DMS 273 (cell line): ENCODE data around the gene ICE2.

Experiments used
- DNase-seq: peaks from one replicate; lab custom pipeline; 2025; ENCODE audit not compliant: unreplicated experiment; lab: John Stamatoyannopoulos, UW

ICE2 gene

GRCh38 chr15:60478566-60479360 is at the start of gene ICE2:
Gene ICE2, minus strand, starts transcription at chr15:60479142. Its CDS starts 1,165 bp downstream, at chr15:60477977.
- DNase-seq: peak; percentile 96

GRCh38 chr15:60528530-60528929 is 49.6 kb upstream of the ICE2 start:
- no peak for DNase-seq

GRCh38 chr15:60527456-60527855 is 48.5 kb upstream of the ICE2 start:
- DNase-seq: no peak

- DNase-seq: peak; percentile 10
Measured at GRCh38 chr15:60526127-60526616, 47.2 kb upstream of the ICE2 start.

- no peak for DNase-seq
Measured at GRCh38 chr15:60525341-60526039, 46.5 kb upstream of the ICE2 start.

GRCh38 chr15:60523056-60523455 is 44.1 kb upstream of the ICE2 start:
- no peak for DNase-seq

GRCh38 chr15:60520825-60521368 is 42.0 kb upstream of the ICE2 start:
- DNase-seq: peak; percentile 72

GRCh38 chr15:60520013-60520824 is 41.3 kb upstream of the ICE2 start:
- no peak for DNase-seq

- no peak for DNase-seq
Measured at GRCh38 chr15:60519218-60519617, 40.3 kb upstream of the ICE2 start.

- no peak for DNase-seq
Measured at GRCh38 chr15:60518511-60518910, 39.6 kb upstream of the ICE2 start.

- no peak for DNase-seq
Measured at GRCh38 chr15:60514261-60514881, 35.4 kb upstream of the ICE2 start.

- no peak for DNase-seq
Measured at GRCh38 chr15:60513676-60514075, 34.7 kb upstream of the ICE2 start.

GRCh38 chr15:60512937-60513336 is 34.0 kb upstream of the ICE2 start:
- DNase-seq: no peak

- peak; percentile 8 for DNase-seq
Measured at GRCh38 chr15:60511351-60512031, 32.5 kb upstream of the ICE2 start.

- DNase-seq: no peak
Measured at GRCh38 chr15:60510006-60510405, 31.1 kb upstream of the ICE2 start.

- no peak for DNase-seq
Measured at GRCh38 chr15:60509470-60509869, 30.5 kb upstream of the ICE2 start.

- no peak for DNase-seq
Measured at GRCh38 chr15:60508442-60508841, 29.5 kb upstream of the ICE2 start.

- DNase-seq: peak; percentile 50
Measured at GRCh38 chr15:60507596-60508424, 28.9 kb upstream of the ICE2 start.

- no peak for DNase-seq
Measured at GRCh38 chr15:60496853-60497252, 17.9 kb upstream of the ICE2 start.
